GM19025 (cell line): Measurements from ENCODE around the gene MMADHC.

Experiments used
- ATAC-seq: cut with Tn5 transposase; IDR thresholded peaks from one replicate; pipeline ENCODE4 v1.9.1; 2021; ENCODE audit warnings: mild to moderate bottlenecking, low read depth, moderate library complexity; ENCODE audit not compliant: unreplicated experiment

MMADHC gene

DNA sequence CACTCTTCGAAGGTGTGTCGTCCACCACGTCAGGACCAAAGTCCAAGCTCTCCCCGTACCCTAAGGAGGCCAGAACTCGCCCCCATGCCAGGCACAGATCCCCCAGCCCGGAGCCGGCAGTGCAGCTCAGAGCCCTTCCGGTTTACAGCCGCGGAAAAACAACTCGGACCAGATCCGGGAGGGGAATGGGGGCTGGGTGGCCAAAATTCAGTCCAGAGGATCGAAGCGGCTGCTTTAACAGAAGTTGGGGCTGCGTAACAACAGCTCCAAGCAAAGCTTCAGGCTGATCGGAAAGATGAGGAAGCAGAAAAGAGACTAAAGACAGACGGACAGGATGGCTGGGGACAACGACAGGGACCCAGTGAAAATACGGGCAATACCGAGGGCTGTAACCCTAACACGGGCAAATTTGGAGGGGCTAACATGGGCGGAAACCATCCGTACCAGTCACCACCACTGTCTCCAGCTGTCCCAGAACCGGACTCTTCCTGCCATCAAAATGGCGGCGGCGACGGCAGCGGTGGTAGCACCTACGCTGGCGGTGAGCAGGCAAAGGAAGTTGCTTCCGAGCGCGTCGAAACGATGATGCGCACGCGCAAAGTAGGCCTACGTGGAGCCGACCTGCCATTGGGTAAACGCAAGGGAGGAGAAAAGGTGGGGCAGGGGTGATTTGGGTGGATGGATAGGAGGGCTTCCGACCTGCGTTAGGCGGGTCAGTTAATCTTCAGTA lies at the start of gene MMADHC:
MMADHC (minus strand) TSS at position 556 of the 730 bp plus-strand sequence. CDS start 678 bp downstream, outside the sequence.
- ATAC-seq: peak; percentile 98

DNA sequence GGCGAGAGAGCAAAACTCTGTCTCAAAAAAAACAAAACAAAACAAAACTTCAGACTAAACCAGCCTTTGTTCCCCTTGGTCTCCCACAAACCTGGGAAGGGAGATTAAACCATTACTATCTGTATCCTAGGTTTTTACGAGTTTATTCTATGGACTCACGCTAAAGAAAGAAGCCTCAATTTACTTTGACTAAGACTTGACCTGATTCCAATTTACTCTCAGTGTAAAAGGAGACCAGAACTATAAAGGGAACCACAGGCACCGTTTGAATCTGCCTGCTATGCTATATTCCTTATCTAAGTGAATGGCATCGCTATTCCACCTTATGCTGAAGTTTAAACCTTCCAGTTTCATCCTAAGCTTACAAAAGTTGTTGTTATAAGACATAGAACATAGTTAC lies 46.5 kb upstream of the MMADHC start:
- no peak for ATAC-seq

- ATAC-seq: no peak
Measured at GRCh38 chr2:149630445-149630844, 42.9 kb upstream of the MMADHC start.

DNA sequence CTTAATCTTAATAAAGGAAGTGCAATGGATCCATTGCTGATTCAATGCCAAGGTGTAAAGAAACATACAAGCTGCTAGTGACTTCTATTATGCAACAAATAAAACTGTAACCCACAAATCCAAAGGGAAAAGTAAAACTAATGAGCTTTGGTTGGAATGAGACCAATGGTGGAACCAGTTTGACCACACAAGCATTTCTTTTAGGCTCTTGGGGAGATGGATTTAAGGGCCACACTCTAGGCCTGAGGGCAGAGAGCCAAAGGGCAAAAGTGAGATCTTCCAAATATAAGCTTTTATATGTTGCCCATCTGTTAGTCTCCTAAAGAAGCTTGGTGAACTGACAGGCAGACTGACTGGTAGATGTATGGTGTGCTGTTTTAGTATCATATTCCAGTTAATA lies 41.5 kb upstream of the MMADHC start:
- no peak for ATAC-seq

DNA sequence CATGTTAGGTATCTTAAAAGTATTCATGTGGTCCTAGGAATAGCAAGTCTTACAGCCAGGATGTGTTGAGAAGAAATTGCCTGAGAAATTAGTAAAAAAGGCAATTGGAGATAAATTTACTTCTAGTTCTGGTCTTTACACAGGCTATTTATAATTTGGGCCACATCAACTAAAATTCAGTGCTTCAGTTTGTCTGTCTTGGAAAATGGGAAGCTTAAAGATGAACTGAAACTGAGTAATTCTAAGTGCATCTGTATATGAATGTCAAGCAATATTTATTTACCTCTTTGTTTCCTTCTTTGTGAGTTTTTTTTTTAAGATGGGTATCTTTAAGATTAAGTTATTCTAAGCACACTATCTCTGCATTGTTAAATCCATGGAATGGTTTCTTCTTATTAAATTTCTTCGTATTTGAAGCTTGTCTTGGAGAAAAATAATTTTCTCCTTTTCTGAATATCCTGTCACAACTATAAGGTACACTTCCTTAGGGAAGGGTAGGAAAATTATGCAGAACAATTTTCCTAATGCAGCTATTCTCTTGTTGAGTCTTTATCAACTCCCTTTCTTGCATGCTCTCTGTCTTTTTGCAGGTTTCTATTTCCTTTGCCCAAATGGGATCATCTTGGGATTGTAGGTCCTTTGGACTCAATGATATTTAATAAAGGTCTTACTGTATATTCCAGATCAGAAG lies 39.7 kb upstream of the MMADHC start:
- ATAC-seq: no peak

DNA sequence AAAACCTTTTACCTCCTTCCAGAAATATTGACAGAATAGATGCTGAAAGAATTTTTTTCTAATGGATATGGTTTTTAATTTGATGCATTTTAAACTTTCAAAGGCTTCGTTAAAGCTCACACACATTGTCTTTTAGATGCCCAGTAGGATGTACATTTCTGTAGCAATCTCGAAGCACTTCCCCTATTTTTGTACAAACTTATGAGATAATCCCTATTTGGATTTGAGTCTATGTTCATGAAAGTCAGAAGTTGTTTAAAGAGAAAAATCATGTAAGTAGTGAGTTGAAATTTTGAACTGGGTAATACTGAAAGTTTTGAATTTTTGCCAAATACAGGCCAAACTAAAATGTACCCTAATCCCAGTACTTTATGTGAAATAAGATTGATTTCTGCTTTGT lies 38.1 kb upstream of the MMADHC start:
- no peak for ATAC-seq

DNA sequence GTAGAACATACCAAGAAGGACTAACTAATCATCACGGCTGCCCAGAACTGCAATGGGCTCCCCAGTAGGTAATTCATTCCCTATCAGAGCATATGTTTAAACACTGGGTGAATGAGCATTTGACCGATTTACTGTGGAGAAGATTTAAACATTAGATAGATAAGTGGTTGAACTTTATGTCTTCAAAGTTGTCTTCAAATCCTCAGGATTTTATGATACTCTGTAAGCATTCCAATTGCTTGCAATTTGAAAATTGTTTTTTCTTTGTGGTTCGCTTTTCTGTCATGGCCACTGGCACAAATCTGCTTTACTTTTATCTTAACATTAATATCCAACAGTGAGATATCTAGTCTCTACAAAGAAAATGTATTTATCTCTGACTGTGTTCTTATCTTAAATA lies 37.7 kb upstream of the MMADHC start:
- ATAC-seq: no peak

GRCh38 chr2:149622343-149622742 lies 34.8 kb upstream of the MMADHC start:
- ATAC-seq: no peak

- ATAC-seq: no peak
Measured at GRCh38 chr2:149617476-149617875, 29.9 kb upstream of the MMADHC start.

DNA sequence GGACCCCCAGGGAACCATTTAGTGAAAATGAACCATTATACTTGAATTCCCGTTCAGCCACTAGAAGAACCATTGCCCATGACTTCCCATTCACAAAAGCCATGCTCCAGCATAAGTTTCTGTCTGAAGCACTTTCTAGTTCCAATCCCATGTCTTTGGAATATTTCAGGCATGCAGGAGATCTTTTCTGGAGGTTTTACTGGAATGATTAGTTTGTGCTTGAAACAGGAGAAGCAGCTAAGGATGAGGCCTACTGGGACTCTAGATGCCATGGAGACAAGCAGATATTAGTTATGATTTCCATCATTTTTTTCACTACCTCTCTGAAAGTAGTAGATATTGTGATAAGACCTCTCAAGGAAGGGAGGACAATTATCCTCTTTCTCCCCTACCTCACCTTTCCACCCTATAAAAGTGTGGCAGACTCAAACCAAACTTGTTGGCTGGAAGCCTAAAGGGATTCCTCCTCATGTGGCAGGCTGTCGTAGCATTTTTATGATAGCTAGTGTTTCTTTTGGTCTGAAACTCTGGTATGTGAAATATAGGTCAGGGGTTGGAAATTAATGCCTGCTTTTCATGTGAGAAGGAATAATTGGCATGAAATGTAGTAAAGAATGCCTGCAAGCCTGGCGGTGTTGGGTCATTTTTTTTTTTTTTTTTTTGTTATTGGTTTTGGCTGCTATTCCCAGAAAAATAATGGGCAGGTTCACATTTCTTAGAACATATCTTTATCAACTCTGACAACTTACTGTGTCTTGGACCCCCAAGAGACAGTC lies 29.3 kb upstream of the MMADHC start:
- no peak for ATAC-seq

GRCh38 chr2:149613704-149614103 lies 26.1 kb upstream of the MMADHC start:
- no peak for ATAC-seq

GRCh38 chr2:149612122-149612521 lies 24.5 kb upstream of the MMADHC start:
- ATAC-seq: no peak

- no peak for ATAC-seq
Measured at GRCh38 chr2:149611100-149611820, 23.7 kb upstream of the MMADHC start.

DNA sequence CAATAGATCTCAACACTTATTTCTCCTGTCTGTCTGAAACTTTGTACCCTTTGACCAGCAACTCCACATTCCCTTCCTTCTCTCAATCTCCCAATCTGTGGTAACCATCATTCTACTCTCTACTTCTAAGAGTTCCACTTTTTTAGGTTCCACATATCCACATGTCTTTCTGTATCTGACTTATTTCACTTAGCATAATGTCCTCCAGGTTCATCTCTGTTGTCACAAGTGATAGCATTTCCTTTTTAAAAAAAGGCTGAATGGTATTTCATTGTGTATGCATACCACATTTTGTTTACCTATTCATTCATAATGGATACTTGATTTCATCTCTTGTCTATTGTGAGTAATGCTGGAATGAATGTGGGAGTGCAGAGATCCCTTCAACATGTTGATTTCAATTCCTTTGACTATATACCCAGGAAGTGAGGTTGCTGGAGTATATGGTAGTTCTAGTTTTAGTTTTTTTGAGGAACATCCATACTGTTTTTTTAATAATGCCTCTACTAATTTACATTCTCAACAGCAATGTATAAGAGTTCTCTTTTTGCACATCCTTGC lies 18.8 kb upstream of the MMADHC start:
- no peak for ATAC-seq

DNA sequence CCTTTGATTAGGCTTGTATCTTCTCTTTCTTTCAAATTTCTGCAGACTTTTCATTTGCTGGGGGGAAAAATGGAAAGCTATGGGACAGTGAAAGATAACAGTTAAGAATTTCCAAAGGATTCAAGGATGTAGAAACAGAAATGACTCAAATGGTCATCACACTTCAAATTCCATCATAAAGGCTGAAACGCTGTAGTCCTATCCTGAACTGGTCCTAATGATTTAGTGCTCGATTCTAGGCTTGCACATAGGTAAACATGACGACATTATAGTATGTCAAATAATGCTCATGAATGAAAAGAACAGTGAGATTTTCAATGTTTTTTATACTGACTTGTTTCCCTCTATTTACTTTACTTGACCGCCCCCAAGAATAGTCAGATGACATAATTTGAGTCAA lies 15.7 kb upstream of the MMADHC start:
- no peak for ATAC-seq

GRCh38 chr2:149601141-149601796 lies 13.7 kb upstream of the MMADHC start:
- no peak for ATAC-seq

- ATAC-seq: peak; percentile 95
Measured at GRCh38 chr2:149597668-149598326, 10.2 kb upstream of the MMADHC start.

- no peak for ATAC-seq
Measured at GRCh38 chr2:149597050-149597667, 9.6 kb upstream of the MMADHC start.

DNA sequence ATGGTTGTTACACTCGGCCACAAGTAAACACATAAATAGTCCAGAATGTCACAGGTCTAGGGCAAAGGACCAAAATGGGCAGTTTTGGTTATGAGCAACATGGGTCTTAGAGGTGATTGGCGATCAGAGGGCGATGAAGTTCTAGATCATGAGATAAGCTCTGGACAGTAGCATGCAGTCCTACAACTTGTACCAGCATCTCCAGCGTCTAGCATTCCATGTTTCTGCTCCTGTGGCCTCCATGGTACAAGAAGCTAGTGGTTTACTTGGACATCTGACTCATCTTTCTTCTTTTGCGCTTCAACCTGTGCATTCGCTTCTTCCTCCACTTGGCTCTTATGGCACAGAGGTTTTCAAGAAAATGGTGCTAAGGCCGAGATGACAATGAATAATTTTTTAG lies 8.9 kb upstream of the MMADHC start:
- ATAC-seq: no peak
